ENCODE results near the gene CPT1B. TPM values are rescaled to one million over a fixed set of nuclear protein-coding genes. Genes with fewer than 3 reads are reported as not detected.
A peak's percentile ranks its signal among the peaks of the same experiment; 100 is the strongest.
"Not testable (repeated sequence)": the region's sequence is repeated elsewhere in the genome, so short reads cannot be mapped to it uniquely, and the experiment has no call there.

Gene CPT1B
- total RNA-seq (2014; rRNA removed; shearing (Covaris generic)) = 24.0 and 27.6 TPM in 2 replicates

DNA sequence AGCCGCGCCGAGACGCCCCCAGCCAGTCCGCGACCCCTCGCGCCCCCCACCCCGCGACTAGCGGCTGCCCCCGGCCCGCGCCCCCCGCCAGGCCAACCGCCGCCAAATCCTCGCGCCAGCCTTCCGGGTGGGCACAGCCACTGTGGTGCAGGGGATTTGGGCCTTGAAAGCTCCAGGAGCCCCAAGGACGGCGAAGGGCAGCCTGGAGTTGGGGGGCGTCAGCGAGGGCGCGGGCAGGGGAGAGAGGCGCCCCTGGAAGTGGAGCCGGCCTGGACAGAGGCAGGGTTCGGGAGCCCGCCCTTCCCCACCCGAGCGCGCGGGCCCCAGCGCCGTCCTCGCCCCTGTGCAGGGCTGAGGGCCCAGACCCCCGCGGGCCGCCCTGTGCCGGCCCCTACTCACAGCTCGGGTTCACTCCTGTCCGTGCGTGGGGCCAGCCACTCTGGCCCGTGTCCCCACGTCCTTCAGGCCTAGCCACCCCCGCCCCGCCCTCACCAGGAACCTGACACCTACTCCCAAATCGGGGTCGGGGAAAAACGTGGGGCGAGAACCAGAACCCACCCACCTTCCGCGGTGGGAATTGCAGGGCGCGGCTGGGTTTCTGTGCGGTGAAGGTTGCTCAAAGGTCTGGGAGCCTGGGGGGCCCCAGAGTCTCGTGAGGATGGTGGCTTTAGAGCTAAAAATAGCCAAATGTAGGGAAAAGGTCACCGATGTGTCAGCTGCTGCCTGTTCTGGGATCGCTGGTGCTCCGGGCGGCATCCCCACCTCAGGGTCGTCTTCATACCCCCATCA, at the start of gene CPT1B:
Gene CPT1B (minus strand): TSS at position 441 of the 789 bp plus-strand sequence. CDS start 512 bp downstream, outside the sequence.
- peak; percentile 68 for DNase-seq
- Histone ChIP-seq H3K27me3 (ENCODE audit: control insufficient read depth, insufficient read depth, low read length) (peaks cover under 1% of the 10 kb centered on the region; the same call in 1 of the 2 replicates), H3K4me3 (ENCODE audit: insufficient read depth, low read depth, low read length) (no peak within 1 kb of the TSS; the same call in 1 of the 2 replicates), H3K36me3 (replicated peaks; ENCODE audit: control insufficient read depth, insufficient read depth, low read length) (peaks cover 4% of the 10 kb centered on the region)

DNA sequence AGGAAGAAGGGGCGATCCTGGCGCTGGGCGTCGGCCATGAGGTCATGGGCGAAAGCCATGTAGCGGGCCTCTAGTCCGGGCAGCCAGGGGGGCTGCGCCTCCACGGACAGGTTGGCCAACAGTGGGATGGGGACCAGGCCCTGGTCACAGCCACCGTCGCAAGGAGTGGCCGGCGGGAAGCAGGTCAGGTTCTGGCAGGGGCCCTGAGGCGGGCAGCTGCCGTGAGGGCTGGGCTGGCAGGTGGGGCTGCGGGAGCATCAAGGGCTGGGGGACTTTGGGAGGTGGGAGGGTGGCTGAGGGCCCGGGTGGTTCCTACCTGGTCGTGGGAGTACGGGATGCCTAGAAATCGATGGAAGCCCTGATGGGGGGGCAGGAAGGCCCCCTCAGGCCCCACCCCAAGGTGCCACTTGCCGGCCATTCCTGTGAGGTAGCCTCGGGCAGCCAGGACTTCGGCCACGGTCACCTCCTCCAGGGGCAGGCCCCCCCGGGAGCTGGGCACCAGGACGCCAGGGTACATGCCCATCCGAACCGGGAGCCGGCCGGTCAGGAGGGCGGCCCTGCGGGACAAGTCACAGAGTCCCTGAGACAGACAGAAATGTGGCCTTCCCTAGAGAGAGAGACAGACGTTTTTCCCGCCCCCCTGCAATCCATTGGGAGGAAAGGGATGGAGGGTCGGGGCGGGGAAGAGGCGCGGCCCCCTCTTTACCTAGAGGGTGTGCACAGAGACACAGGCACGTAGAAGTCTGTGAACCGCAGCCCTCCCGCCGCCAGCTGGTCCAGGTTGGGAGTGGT, 48.8 kb upstream of the CPT1B start:
- peaks cover 4% of the 10 kb centered on the region for H3K27me3 ChIP-seq (ENCODE audit: control insufficient read depth, insufficient read depth, low read length)
- no peaks in the 10 kb centered on the region for H3K36me3 ChIP-seq (replicated peaks; ENCODE audit: control insufficient read depth, insufficient read depth, low read length)
- H3K4me3 ChIP-seq (ENCODE audit: insufficient read depth, low read depth, low read length) = peak overlapping the region; percentile 71
- peak; percentile 74 for DNase-seq

DNA sequence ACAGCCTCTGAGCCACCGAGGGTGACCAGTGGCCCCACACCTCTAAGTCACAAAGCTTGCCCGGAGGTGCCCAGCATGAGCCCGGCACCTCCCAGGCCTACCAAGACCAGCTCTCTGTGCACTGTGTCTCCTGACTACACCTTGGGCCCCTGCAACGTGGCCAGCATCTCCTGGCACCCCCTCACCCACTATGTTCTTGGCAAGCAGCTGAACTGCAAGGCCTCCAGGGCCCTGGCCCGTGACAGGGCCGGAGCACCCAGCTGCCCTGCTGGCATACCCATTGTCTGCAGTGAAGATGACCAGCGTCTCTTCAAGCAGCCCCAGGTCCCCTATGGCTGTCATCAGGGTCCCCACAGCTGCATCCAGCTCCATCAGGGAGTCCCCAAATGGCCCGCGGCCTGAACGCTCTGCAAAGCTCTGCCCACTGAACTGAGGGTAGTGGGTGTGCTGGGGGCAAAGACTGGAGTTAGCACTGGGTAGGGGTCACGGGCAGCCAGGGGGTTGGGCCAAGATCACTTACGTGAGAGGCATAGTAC, 48.2 kb upstream of the CPT1B start:
- no peak for DNase-seq

DNA sequence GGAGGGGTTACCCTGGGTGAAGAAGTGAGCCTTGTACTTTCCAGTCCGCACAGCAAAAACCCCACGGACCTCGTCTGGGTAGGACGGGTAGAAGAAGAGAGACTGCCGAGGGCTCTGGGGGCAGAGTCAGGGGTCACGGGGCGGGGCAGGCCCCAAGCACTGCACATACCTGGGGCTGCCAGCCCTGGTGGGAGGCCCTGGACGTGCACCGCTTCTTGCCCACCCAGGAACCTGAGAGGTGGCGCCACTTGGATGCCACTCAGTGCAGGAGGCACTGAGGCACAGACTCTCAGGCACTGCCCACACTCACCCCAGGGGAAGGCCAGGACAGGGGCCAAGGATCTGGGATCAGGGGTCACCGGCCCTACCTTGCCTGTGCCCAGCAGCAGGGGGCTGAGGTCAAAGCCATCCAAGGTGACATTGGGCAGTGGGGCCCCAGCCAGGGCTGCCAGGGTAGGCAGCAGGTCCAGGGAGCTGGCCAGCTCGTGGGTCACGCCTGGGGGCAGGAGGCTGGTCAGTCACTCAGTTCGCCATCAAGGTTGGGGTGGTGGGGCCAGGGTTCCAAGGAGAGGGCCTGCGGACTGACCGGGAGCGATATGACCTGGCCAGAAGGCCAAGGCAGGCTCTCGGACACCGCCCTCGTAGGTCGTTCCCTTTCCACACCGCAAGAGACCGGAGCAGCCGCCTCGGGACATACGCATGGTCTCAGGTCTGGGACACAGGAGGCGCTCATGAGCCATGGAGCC, 47.5 kb upstream of the CPT1B start:
- Histone ChIP-seq H3K36me3 (replicated peaks; ENCODE audit: control insufficient read depth, insufficient read depth, low read length) (no peaks in the 10 kb centered on the region), H3K4me3 (ENCODE audit: insufficient read depth, low read depth, low read length) (no peak overlapping the region), H3K27me3 (ENCODE audit: control insufficient read depth, insufficient read depth, low read length) (peaks cover 11% of the 10 kb centered on the region)
- peak; percentile 84 for DNase-seq

More for the DNA sequence above, 48.2 kb upstream of the CPT1B start:
- H3K36me3 ChIP-seq (replicated peaks; ENCODE audit: control insufficient read depth, insufficient read depth, low read length) = no peaks in the 10 kb centered on the region
- H3K27me3 ChIP-seq (ENCODE audit: control insufficient read depth, insufficient read depth, low read length) = peaks cover 5% of the 10 kb centered on the region
- no peak overlapping the region for H3K4me3 ChIP-seq (ENCODE audit: insufficient read depth, low read depth, low read length)

DNA sequence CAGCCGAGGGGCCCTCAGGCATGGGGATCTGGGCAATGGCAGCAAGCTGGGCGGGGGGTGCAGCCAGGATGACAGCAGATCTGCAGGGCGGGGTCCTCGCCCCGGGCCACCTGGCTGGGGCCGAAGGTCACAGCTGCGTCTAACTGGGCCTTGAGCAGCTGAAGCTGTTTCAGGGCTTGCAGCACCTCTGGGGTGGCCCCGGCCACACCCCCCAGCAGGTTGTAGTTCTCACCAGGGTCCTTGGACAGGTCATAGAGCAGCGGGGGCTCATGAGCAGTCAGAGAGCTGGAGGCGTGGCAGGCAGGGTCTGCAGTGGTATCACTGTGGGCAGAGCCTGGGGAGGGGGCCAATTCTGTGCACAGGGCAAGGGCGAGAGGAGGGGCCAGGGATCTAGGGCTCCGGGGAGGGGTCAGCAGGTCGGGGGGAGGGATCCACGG, 46.9 kb upstream of the CPT1B start:
- H3K36me3 ChIP-seq (replicated peaks; ENCODE audit: control insufficient read depth, insufficient read depth, low read length) = no peaks in the 10 kb centered on the region
- peaks cover 12% of the 10 kb centered on the region for H3K27me3 ChIP-seq (ENCODE audit: control insufficient read depth, insufficient read depth, low read length)
- DNase-seq = no peak
- H3K4me3 ChIP-seq (ENCODE audit: insufficient read depth, low read depth, low read length) = no peak overlapping the region

DNA sequence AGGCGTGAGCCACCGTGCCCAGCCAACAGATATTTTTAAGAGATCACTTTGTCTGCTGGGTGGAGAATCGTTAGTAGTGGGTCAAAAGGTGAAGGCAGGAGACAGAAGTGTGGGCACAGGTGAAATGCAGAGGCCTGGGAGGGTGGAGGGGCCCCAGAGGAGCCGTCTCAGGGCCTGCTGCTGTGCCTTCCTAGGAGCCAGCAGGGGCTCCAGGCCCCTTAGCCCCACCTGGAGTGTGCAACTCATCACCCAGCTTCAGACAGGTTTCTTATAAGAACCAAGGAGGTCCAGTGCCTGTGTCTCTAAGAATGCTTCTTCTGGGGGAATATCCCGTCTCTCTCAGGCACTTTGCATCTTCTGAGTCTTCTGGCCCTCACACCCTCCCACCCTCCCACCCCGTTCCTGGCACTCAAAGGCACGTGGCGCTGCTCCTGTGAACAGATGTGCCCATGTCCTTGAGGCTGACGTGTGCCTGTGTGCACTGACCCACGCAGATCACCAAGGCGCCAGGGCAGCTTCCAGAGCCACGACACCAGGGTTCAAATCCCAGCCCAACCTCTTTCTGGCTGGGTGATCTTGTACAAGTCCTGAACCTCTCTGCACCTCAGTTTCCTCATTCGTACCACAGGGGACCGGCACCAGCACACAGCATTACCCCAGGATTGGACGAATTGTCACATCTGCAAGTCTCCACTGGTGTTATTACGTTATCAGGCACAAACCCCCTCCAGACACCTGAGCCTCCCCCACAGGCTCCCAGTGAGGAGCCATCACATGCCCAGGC, 46.3 kb upstream of the CPT1B start:
- Histone ChIP-seq H3K36me3 (replicated peaks; ENCODE audit: control insufficient read depth, insufficient read depth, low read length) (no peaks in the 10 kb centered on the region), H3K27me3 (ENCODE audit: control insufficient read depth, insufficient read depth, low read length) (peaks cover 12% of the 10 kb centered on the region), H3K4me3 (ENCODE audit: insufficient read depth, low read depth, low read length) (no peak overlapping the region)
- no peak for DNase-seq

DNA sequence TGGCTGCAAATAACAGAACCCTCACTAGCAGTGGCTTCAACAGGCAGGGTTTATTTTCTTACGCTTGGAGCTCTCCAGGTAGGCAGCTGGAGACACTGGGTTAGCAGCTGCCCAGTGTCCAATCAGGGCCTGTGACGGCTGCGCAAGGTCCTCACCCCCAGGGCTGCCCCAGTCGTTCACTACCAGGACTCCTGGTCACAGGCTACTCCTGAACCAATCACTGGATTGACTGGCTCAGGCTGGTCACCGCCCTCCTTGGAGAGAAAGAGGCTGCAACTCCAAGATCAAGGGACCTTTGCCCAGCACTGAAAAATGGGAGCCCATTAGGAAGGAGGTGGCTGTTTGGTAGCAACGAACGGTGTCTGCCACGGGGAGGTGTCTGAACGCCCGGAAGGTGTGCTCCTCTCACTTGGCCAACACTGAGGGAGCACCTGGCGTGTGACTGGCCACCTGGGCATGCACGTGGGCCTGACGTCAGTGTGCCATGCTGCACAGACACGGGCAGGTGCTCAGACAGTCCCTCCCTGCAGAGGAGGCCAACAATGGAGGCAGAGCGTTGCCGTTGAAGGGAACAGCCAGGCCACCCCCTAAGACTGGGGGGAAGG, 44.6 kb upstream of the CPT1B start:
- Histone ChIP-seq H3K4me3 (ENCODE audit: insufficient read depth, low read depth, low read length) (no peak overlapping the region), H3K27me3 (ENCODE audit: control insufficient read depth, insufficient read depth, low read length) (peaks cover 9% of the 10 kb centered on the region)
- no peak for DNase-seq

DNA sequence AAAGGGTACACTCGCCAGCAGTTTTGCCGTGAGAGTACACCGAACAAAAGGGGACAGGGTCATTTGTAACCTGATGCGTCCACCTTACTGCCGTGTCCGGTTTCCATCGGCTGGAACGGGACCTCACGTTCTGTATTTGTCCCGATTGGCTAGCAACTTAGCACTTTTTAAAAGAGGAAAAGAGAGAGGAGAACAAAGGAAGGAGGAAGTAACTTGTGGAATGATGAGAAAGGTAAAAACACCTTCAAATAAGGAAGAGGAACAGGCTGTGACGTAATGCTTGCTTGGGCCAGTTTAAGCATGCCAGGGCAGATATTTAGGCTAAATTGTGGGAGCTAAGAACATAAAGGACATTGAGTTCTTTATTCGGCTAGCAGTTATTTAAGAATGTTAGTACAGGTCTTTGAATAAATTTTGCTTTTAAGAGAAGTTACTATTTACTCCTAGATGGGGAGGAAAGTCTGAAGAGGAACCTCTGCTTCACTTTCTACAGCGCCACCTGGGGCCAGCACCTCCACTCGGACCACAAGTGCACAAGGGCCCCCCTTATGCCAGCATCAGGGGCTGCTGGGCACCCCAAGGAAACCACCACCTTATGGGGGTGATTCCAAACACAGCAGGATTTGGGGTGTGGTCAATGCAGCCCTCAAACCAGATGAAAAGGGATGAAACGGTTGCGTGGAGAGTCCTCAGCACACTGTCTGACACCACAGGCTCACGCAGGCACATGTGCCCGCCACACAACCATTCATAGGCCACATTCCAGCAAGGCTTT, 43.9 kb upstream of the CPT1B start:
- H3K4me3 ChIP-seq (ENCODE audit: insufficient read depth, low read depth, low read length) = peak overlapping the region; percentile 6; the same call in 1 of the 2 replicates
- H3K36me3 ChIP-seq (replicated peaks; ENCODE audit: control insufficient read depth, insufficient read depth, low read length) = no peaks in the 10 kb centered on the region
- DNase-seq = peak; percentile 56

More for the DNA sequence above, 44.6 kb upstream of the CPT1B start:
- H3K36me3 ChIP-seq (replicated peaks; ENCODE audit: control insufficient read depth, insufficient read depth, low read length) = no peaks in the 10 kb centered on the region

DNA sequence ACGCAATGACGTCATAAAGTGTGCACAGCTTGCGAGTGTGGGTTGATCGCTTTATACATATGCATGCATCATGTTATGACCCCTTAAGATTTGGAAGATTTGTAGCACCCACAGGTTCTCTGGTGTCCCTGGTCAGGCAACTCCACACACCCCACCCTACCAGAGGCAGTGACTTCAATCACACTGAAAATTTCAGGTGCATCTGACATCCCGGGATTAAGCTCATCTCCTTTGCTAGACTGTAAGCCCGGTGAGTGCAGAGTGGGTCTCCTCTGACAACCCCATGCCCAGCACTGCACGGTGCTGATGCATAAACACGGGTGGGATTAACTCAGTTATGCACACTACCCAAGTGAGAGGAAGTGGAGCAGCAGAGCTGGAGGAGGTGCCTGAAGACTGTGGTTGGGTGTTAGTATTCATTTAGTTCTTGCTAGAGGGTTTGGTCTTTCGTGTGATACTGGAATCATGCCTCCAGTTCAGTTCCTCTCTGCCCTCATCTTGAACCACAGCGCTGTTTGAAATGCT, 43.2 kb upstream of the CPT1B start:
- no peak for DNase-seq
- Histone ChIP-seq H3K36me3 (replicated peaks; ENCODE audit: control insufficient read depth, insufficient read depth, low read length) (no peaks in the 10 kb centered on the region), H3K4me3 (ENCODE audit: insufficient read depth, low read depth, low read length) (no peak overlapping the region), H3K27me3 (ENCODE audit: control insufficient read depth, insufficient read depth, low read length) (peaks cover 8% of the 10 kb centered on the region)

More for the DNA sequence above, 43.9 kb upstream of the CPT1B start:
- peaks cover 8% of the 10 kb centered on the region for H3K27me3 ChIP-seq (ENCODE audit: control insufficient read depth, insufficient read depth, low read length)

DNA sequence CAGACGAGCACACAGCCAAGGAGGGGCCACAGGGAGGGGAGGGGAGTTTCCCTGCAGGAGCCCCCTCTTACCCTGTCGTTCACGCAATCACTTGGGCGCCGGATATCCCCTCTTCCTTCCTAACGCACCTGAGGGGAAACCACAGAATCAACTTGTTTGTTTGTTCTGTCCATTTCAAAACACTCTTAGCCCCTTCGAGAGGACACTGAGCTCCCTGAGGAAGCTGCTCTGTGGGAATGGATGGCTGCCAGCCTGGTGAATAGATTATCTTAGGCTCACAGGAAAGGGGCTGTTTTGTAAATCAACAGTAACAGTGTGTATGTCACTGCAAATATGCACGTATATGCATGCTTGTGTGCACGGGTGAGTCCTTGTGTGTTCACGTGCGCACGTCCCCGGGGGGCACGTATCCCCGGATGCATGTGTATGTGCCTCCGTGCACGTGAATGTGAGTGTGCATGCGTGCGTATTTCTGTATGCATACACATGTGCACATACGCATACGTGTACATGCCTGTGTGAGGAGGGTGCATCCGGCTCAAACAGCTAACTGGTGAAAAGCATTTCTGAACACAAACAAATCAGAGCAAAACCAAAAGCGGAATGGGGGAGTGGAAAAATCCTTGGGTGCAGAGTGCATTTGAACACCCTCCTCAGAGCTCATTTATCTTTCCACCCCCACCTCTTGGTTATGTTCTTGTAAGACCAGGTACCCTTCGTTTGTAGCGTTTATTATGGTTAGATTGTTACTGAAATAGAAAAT, 42.5 kb upstream of the CPT1B start:
- Histone ChIP-seq H3K27me3 (ENCODE audit: control insufficient read depth, insufficient read depth, low read length) (peaks cover 8% of the 10 kb centered on the region), H3K36me3 (replicated peaks; ENCODE audit: control insufficient read depth, insufficient read depth, low read length) (no peaks in the 10 kb centered on the region), H3K4me3 (ENCODE audit: insufficient read depth, low read depth, low read length) (no peak overlapping the region)
- DNase-seq = peak; percentile 94

DNA sequence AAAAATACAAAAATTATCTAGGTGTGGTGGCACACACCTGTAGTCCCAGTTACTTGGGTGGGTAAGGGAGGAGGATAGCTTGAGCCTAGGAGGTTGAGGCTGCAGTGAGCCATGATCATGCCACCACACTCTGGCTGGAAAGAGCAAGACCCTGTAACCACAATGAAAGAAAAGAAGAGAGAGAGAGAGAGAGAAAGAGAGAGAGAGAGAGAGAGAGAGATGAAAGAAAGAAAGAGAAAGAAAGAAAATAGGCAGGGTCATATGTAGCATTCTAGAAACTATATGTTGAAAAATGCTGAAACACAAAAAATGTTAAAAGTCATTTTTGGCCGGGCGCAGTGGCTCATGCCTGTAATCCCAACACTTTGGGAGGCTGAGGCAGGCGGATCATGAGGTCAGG, 36.1 kb upstream of the CPT1B start:
- not testable (repeated sequence) for H3K4me3 ChIP-seq (ENCODE audit: insufficient read depth, low read depth, low read length); H3K27me3 ChIP-seq (ENCODE audit: control insufficient read depth, insufficient read depth, low read length); H3K36me3 ChIP-seq (replicated peaks; ENCODE audit: control insufficient read depth, insufficient read depth, low read length); DNase-seq
